ENCODE results near the gene RNASEH2B. TPM values are rescaled to one million over a fixed set of nuclear protein-coding genes. Genes with fewer than 3 reads are reported as not detected.

RNASEH2B gene
- total RNA-seq, 2 donors from 2014 or later = 37.7 to 44.1 TPM

DNA sequence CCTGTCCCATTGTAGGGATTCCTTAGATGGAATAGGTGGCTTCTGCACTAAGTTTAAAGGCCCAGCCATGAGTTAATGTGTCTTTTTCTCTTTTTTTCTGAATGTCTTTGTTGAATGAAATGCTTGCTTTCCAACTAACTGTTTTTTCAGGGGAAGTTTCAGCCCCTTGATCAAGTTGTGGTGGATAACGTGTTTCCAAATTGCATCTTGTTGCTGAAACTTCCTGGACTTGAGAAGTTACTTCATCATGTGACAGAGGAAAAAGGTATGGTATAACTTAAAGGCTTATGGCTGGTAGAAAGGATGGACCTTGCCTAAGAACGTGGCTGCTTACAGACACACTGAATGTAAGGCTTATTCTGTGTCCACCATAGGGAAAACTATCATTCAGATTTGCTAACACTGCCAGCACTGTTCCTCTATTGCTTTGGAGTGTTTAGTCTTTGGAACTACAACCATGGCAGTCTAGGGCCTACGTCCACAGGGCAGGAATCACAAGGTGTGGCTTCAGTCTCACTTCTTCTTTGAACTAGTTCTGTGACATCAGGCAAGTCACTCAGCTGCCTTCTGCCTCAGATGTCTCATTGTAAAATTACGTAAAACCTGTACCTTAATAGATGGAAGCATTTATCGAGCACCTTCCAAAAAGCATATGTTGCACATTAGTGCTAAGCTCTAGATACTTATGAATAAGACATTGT, 25.3 kb downstream of the RNASEH2B start:
- no peak for DNase-seq
- no peaks in the 10 kb centered on the region for H3K27me3 Mint-ChIP-seq (ENCODE audit: insufficient read depth)
- H3K9me3 ChIP-seq (ENCODE audit: control insufficient read depth, low read length) = peaks cover 9% of the 10 kb centered on the region
- peaks cover 18% of the 10 kb centered on the region for H3K9me3 Mint-ChIP-seq
- no peak overlapping the region for H3K4me3 ChIP-seq (ENCODE audit: low read length)
- H3K36me3 ChIP-seq (ENCODE audit: control insufficient read depth, insufficient read depth, low read length) = peaks cover 12% of the 10 kb centered on the region
- 90 to 95% methylated on average over 5 of the region's 5 CpGs for WGBS, 2 experiments (ENCODE audit: insufficient coverage in 1 of 2, insufficient read length in 1 of 2)
- no peaks in the 10 kb centered on the region for H3K27me3 ChIP-seq (ENCODE audit: control insufficient read depth, insufficient read depth, low read length, poor library complexity, severe bottlenecking)
- no peak for TF ChIP-seq CTCF (conservative IDR thresholded peaks at IDR 0.05)
- H3K4me3 Mint-ChIP-seq = no peak overlapping the region
- H3K4me1 ChIP-seq (ENCODE audit: control insufficient read depth, insufficient read depth, low read length) = no peaks in the 10 kb centered on the region
- no peak overlapping the region for H3K27ac ChIP-seq (ENCODE audit: low read depth, low read length)
- H3K36me3 Mint-ChIP-seq (ENCODE audit: low read depth) = peaks cover 46% of the 10 kb centered on the region
- peaks cover 7% of the 10 kb centered on the region for H3K4me1 Mint-ChIP-seq
- H3K27ac Mint-ChIP-seq = no peak overlapping the region
- H3K9ac ChIP-seq (ENCODE audit: extremely low read depth, low read length, poor library complexity, severe bottlenecking) = no peak overlapping the region

DNA sequence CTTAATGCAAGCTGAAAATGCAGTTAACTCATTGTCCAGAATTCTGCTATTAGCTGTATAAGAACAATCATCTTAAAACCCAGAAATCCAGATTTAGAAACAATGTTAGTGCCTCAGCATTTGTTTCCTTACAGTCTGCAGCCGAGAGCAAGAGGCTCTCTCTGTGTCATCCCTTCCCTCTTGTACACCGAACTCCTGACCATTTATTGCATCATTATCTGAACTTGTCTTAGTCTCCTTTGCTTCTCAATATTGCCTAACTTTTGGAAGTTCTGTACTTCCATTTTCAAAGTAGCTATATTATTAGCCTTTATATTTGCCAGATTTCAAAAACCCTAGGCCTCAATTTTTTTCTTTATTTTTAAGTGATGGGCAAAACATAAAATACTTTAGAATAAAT, 27.1 kb downstream of the RNASEH2B start:
- Mint-ChIP-seq H3K4me1 (peaks cover 16% of the 10 kb centered on the region), H3K27me3 (ENCODE audit: insufficient read depth) (no peaks in the 10 kb centered on the region), H3K27ac (no peak overlapping the region), H3K9me3 (peaks cover 18% of the 10 kb centered on the region), H3K36me3 (ENCODE audit: low read depth) (peaks cover 46% of the 10 kb centered on the region), H3K4me3 (no peak overlapping the region)
- H3K27ac ChIP-seq (ENCODE audit: low read depth, low read length) = no peak overlapping the region
- peaks cover 3% of the 10 kb centered on the region for H3K4me1 ChIP-seq (ENCODE audit: control insufficient read depth, insufficient read depth, low read length)
- no peak for DNase-seq
- peaks cover 12% of the 10 kb centered on the region for H3K36me3 ChIP-seq (ENCODE audit: control insufficient read depth, insufficient read depth, low read length)
- 93 to 95% methylated on average over 2 of the region's 2 CpGs for WGBS, 2 experiments (ENCODE audit: insufficient coverage in 1 of 2, insufficient read length in 1 of 2)
- H3K9ac ChIP-seq (ENCODE audit: extremely low read depth, low read length, poor library complexity, severe bottlenecking) = no peak overlapping the region
- no peaks in the 10 kb centered on the region for H3K27me3 ChIP-seq (ENCODE audit: control insufficient read depth, insufficient read depth, low read length, poor library complexity, severe bottlenecking)
- H3K9me3 ChIP-seq (ENCODE audit: control insufficient read depth, low read length) = peaks cover 9% of the 10 kb centered on the region
- TF ChIP-seq CTCF (conservative IDR thresholded peaks at IDR 0.05) = no peak
- no peak overlapping the region for H3K4me3 ChIP-seq (ENCODE audit: low read length)

DNA sequence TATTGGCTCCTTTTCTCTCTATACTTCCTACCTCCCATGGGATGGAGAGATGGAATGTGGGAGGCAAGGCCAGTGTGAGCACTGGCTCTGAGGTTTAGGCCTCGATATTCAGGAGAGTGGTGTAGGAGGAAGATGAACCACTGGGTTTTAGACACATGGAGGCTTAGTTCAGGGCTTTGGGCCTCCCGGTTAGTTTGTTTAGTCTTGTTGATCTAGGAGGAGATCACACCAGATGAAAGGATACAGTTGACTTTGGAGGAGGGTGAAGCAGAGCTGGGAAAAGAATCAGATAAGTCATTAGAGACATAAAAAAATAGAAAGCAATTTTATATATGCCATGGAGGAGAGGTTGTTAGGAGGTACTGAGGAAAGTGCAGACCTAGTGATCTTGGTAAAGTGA, 30.9 kb downstream of the RNASEH2B start:
- H3K9me3 Mint-ChIP-seq = peaks cover 18% of the 10 kb centered on the region
- H3K4me3 Mint-ChIP-seq = no peak overlapping the region
- TF ChIP-seq CTCF (conservative IDR thresholded peaks at IDR 0.05) = no peak
- H3K36me3 ChIP-seq (ENCODE audit: control insufficient read depth, insufficient read depth, low read length) = peaks cover 10% of the 10 kb centered on the region
- H3K27me3 ChIP-seq (ENCODE audit: control insufficient read depth, insufficient read depth, low read length, poor library complexity, severe bottlenecking) = no peaks in the 10 kb centered on the region
- 62 to 67% methylated on average over 1 to 2 of the region's 2 CpGs for WGBS, 2 experiments (ENCODE audit: insufficient coverage in 1 of 2, insufficient read length in 1 of 2)
- H3K27me3 Mint-ChIP-seq (ENCODE audit: insufficient read depth) = no peaks in the 10 kb centered on the region
- peaks cover 37% of the 10 kb centered on the region for H3K36me3 Mint-ChIP-seq (ENCODE audit: low read depth)
- H3K27ac ChIP-seq (ENCODE audit: low read depth, low read length) = no peak overlapping the region
- H3K4me1 ChIP-seq (ENCODE audit: control insufficient read depth, insufficient read depth, low read length) = peaks cover 11% of the 10 kb centered on the region
- no peak overlapping the region for H3K27ac Mint-ChIP-seq
- no peak for DNase-seq
- H3K9ac ChIP-seq (ENCODE audit: extremely low read depth, low read length, poor library complexity, severe bottlenecking) = no peak overlapping the region
- no peak overlapping the region for H3K4me3 ChIP-seq (ENCODE audit: low read length)
- peaks cover 9% of the 10 kb centered on the region for H3K9me3 ChIP-seq (ENCODE audit: control insufficient read depth, low read length)
- peaks cover 27% of the 10 kb centered on the region for H3K4me1 Mint-ChIP-seq

Data from endodermal cell (in vitro differentiated cells).